ENCODE measurements around the gene C3AR1.
A peak's percentile ranks its signal among the peaks of the same experiment; 100 is the strongest.

The C3AR1 gene

GRCh38 chr12:8057306-8057705 is 8.9 kb downstream of the C3AR1 start:
- Histone ChIP-seq H3K9ac (ENCODE audit: low read depth, low read length) (no peak overlapping the region), H3K36me3 (ENCODE audit: control insufficient read depth, insufficient read depth, low read length) (no peaks in the 10 kb centered on the region), H3K9me3 (ENCODE audit: control insufficient read depth, insufficient read depth, low read length) (no peaks in the 10 kb centered on the region), H3K27me3 (ENCODE audit: control insufficient read depth, insufficient read depth, low read length) (no peaks in the 10 kb centered on the region), H3K4me1 (ENCODE audit: control insufficient read depth, insufficient read depth, low read length) (no peaks in the 10 kb centered on the region), H3K4me3 (ENCODE audit: low read depth, low read length) (no peak overlapping the region)

GRCh38 chr12:8054816-8055215 is 11.3 kb downstream of the C3AR1 start:
- Histone ChIP-seq H3K36me3 (ENCODE audit: control insufficient read depth, insufficient read depth, low read length) (no peaks in the 10 kb centered on the region), H3K9ac (ENCODE audit: low read depth, low read length) (no peak overlapping the region), H3K4me1 (ENCODE audit: control insufficient read depth, insufficient read depth, low read length) (no peaks in the 10 kb centered on the region), H3K4me3 (ENCODE audit: low read depth, low read length) (no peak overlapping the region), H3K9me3 (ENCODE audit: control insufficient read depth, insufficient read depth, low read length) (no peaks in the 10 kb centered on the region), H3K27me3 (ENCODE audit: control insufficient read depth, insufficient read depth, low read length) (no peaks in the 10 kb centered on the region)

GRCh38 chr12:8052679-8053078 is 13.5 kb downstream of the C3AR1 start:
- Histone ChIP-seq H3K4me3 (ENCODE audit: low read depth, low read length) (no peak overlapping the region), H3K4me1 (ENCODE audit: control insufficient read depth, insufficient read depth, low read length) (no peaks in the 10 kb centered on the region), H3K27me3 (ENCODE audit: control insufficient read depth, insufficient read depth, low read length) (no peaks in the 10 kb centered on the region), H3K9me3 (ENCODE audit: control insufficient read depth, insufficient read depth, low read length) (no peaks in the 10 kb centered on the region), H3K9ac (ENCODE audit: low read depth, low read length) (no peak overlapping the region), H3K36me3 (ENCODE audit: control insufficient read depth, insufficient read depth, low read length) (peaks cover 7% of the 10 kb centered on the region)

- no peak overlapping the region for H3K4me3 ChIP-seq (ENCODE audit: low read depth, low read length)
- H3K4me1 ChIP-seq (ENCODE audit: control insufficient read depth, insufficient read depth, low read length), result no peaks in the 10 kb centered on the region
- H3K9me3 ChIP-seq (ENCODE audit: control insufficient read depth, insufficient read depth, low read length), result no peaks in the 10 kb centered on the region
- H3K27me3 ChIP-seq (ENCODE audit: control insufficient read depth, insufficient read depth, low read length), result no peaks in the 10 kb centered on the region
- H3K9ac ChIP-seq (ENCODE audit: low read depth, low read length), result no peak overlapping the region
- peaks cover 7% of the 10 kb centered on the region for H3K36me3 ChIP-seq (ENCODE audit: control insufficient read depth, insufficient read depth, low read length)
Observed at GRCh38 chr12:8050600-8051250, 15.4 kb downstream of the C3AR1 start.

GRCh38 chr12:8048906-8049305 is 17.3 kb downstream of the C3AR1 start:
- Histone ChIP-seq H3K36me3 (ENCODE audit: control insufficient read depth, insufficient read depth, low read length) (peaks cover 10% of the 10 kb centered on the region), H3K27me3 (ENCODE audit: control insufficient read depth, insufficient read depth, low read length) (no peaks in the 10 kb centered on the region)

GRCh38 chr12:8047842-8048241 is 18.3 kb downstream of the C3AR1 start:
- no peak overlapping the region for H3K4me3 ChIP-seq (ENCODE audit: low read depth, low read length)
- no peaks in the 10 kb centered on the region for H3K27me3 ChIP-seq (ENCODE audit: control insufficient read depth, insufficient read depth, low read length)
- no peaks in the 10 kb centered on the region for H3K4me1 ChIP-seq (ENCODE audit: control insufficient read depth, insufficient read depth, low read length)
- no peaks in the 10 kb centered on the region for H3K9me3 ChIP-seq (ENCODE audit: control insufficient read depth, insufficient read depth, low read length)
- no peak overlapping the region for H3K9ac ChIP-seq (ENCODE audit: low read depth, low read length)
- H3K36me3 ChIP-seq (ENCODE audit: control insufficient read depth, insufficient read depth, low read length), result peaks cover 16% of the 10 kb centered on the region

More at GRCh38 chr12:8048906-8049305, 17.3 kb downstream of the C3AR1 start:
- Histone ChIP-seq H3K9me3 (ENCODE audit: control insufficient read depth, insufficient read depth, low read length) (no peaks in the 10 kb centered on the region), H3K4me3 (ENCODE audit: low read depth, low read length) (no peak overlapping the region), H3K4me1 (ENCODE audit: control insufficient read depth, insufficient read depth, low read length) (no peaks in the 10 kb centered on the region), H3K9ac (ENCODE audit: low read depth, low read length) (no peak overlapping the region)

GRCh38 chr12:8045952-8046944 is 19.9 kb downstream of the C3AR1 start:
- Histone ChIP-seq H3K4me3 (ENCODE audit: low read depth, low read length) (no peak overlapping the region), H3K36me3 (ENCODE audit: control insufficient read depth, insufficient read depth, low read length) (peaks cover 16% of the 10 kb centered on the region), H3K9ac (ENCODE audit: low read depth, low read length) (no peak overlapping the region), H3K9me3 (ENCODE audit: control insufficient read depth, insufficient read depth, low read length) (no peaks in the 10 kb centered on the region), H3K4me1 (ENCODE audit: control insufficient read depth, insufficient read depth, low read length) (no peaks in the 10 kb centered on the region), H3K27me3 (ENCODE audit: control insufficient read depth, insufficient read depth, low read length) (no peaks in the 10 kb centered on the region)

- no peaks in the 10 kb centered on the region for H3K27me3 ChIP-seq (ENCODE audit: control insufficient read depth, insufficient read depth, low read length)
- H3K4me1 ChIP-seq (ENCODE audit: control insufficient read depth, insufficient read depth, low read length), result peaks cover 27% of the 10 kb centered on the region
- H3K9ac ChIP-seq (ENCODE audit: low read depth, low read length), result no peak overlapping the region
- no peaks in the 10 kb centered on the region for H3K9me3 ChIP-seq (ENCODE audit: control insufficient read depth, insufficient read depth, low read length)
- no peak overlapping the region for H3K4me3 ChIP-seq (ENCODE audit: low read depth, low read length)
- H3K36me3 ChIP-seq (ENCODE audit: control insufficient read depth, insufficient read depth, low read length), result peaks cover 8% of the 10 kb centered on the region
Observed at GRCh38 chr12:8040791-8041190, 25.4 kb downstream of the C3AR1 start.

GRCh38 chr12:8038659-8039114 is 27.5 kb downstream of the C3AR1 start:
- Histone ChIP-seq H3K36me3 (ENCODE audit: control insufficient read depth, insufficient read depth, low read length) (peaks cover 4% of the 10 kb centered on the region), H3K4me3 (ENCODE audit: low read depth, low read length) (peak overlapping the region; percentile 56), H3K4me1 (ENCODE audit: control insufficient read depth, insufficient read depth, low read length) (peaks cover 45% of the 10 kb centered on the region), H3K27me3 (ENCODE audit: control insufficient read depth, insufficient read depth, low read length) (no peaks in the 10 kb centered on the region), H3K9me3 (ENCODE audit: control insufficient read depth, insufficient read depth, low read length) (no peaks in the 10 kb centered on the region), H3K9ac (ENCODE audit: low read depth, low read length) (no peak overlapping the region)

- Histone ChIP-seq H3K9ac (ENCODE audit: low read depth, low read length) (no peak overlapping the region), H3K27me3 (ENCODE audit: control insufficient read depth, insufficient read depth, low read length) (no peaks in the 10 kb centered on the region), H3K4me1 (ENCODE audit: control insufficient read depth, insufficient read depth, low read length) (peaks cover 45% of the 10 kb centered on the region), H3K4me3 (ENCODE audit: low read depth, low read length) (peak overlapping the region; percentile 56), H3K9me3 (ENCODE audit: control insufficient read depth, insufficient read depth, low read length) (no peaks in the 10 kb centered on the region), H3K36me3 (ENCODE audit: control insufficient read depth, insufficient read depth, low read length) (no peaks in the 10 kb centered on the region)
Observed at GRCh38 chr12:8037947-8038346, 28.2 kb downstream of the C3AR1 start.

GRCh38 chr12:8037046-8037663 is 29.0 kb downstream of the C3AR1 start:
- Histone ChIP-seq H3K9me3 (ENCODE audit: control insufficient read depth, insufficient read depth, low read length) (no peaks in the 10 kb centered on the region), H3K27me3 (ENCODE audit: control insufficient read depth, insufficient read depth, low read length) (no peaks in the 10 kb centered on the region), H3K4me3 (ENCODE audit: low read depth, low read length) (no peak overlapping the region), H3K36me3 (ENCODE audit: control insufficient read depth, insufficient read depth, low read length) (no peaks in the 10 kb centered on the region), H3K9ac (ENCODE audit: low read depth, low read length) (no peak overlapping the region), H3K4me1 (ENCODE audit: control insufficient read depth, insufficient read depth, low read length) (peaks cover 45% of the 10 kb centered on the region)
